Liver (tissue), 9 donors: Measurements from ENCODE around the gene DERA. TPM values are rescaled to one million over a fixed set of nuclear protein-coding genes. Genes with fewer than 3 reads are reported as not detected.

Source experiments
- DNase-seq: peaks from one replicate; pipeline ENCODE4 v3.0.0-alpha.2; 2017; ENCODE audit warnings: low spot score
- H3K27ac ChIP-seq, 2 donors: one replicate each; pipeline ENCODE4 v1.7.0; 2013; ENCODE audit warnings: inconsistent platforms in 2 of 2, low read length in 2 of 2, control low read depth in 1 of 2, low read depth in 1 of 2, mild to moderate bottlenecking in 1 of 2
- H3K27me3 ChIP-seq, 4 donors: one replicate each; pipeline versions ENCODE4 v1.6.1 to v1.7.0; 2013; ENCODE audit warnings: low read length in 3 of 4, inconsistent platforms in 1 of 4, mild to moderate bottlenecking in 1 of 4, moderate library complexity in 1 of 4; ENCODE audit not compliant: control insufficient read depth in 4 of 4, insufficient read depth in 4 of 4
- H3K36me3 ChIP-seq, 4 donors: one replicate each; pipeline versions ENCODE4 v1.6.1 to v1.7.0; 2013; ENCODE audit warnings: low read length in 3 of 4, mild to moderate bottlenecking in 3 of 4, low read depth in 1 of 4, moderate library complexity in 1 of 4; ENCODE audit not compliant: control insufficient read depth in 4 of 4, insufficient read depth in 3 of 4
- H3K4me1 ChIP-seq, 4 donors: one replicate each; pipeline versions ENCODE4 v1.6.1 to v1.7.0; 2013; ENCODE audit warnings: low read length in 3 of 4, mild to moderate bottlenecking in 3 of 4, moderate library complexity in 1 of 4; ENCODE audit not compliant: control insufficient read depth in 4 of 4, insufficient read depth in 4 of 4
- H3K4me3 ChIP-seq, 3 donors: one replicate each; pipeline versions ENCODE4 v1.6.1 to v1.7.0; 2013; ENCODE audit warnings: low read length in 3 of 3, control low read depth in 1 of 3, low read depth in 1 of 3, mild to moderate bottlenecking in 1 of 3
- H3K9ac ChIP-seq, 2 donors: one replicate each; pipeline ENCODE4 v1.7.0; 2013; ENCODE audit warnings: low read length in 2 of 2, mild to moderate bottlenecking in 2 of 2, moderate library complexity in 2 of 2, control low read depth in 1 of 2, low read depth in 1 of 2
- H3K9me3 ChIP-seq, 4 donors: one replicate each; pipeline versions ENCODE4 v1.6.1 to v1.7.0; 2013; ENCODE audit warnings: low read length in 3 of 4; ENCODE audit not compliant: control insufficient read depth in 4 of 4
- ATF3 ChIP-seq: IDR thresholded peaks from 2 replicates; pipeline ENCODE4 v1.6.1; 2016; ENCODE audit warnings: antibody characterized with exemption
- CTCF ChIP-seq: fragments of 150-350 bp; IDR thresholded peaks from 2 replicates; pipeline ENCODE4 v1.5.1; 2017; ENCODE audit warnings: improper control_type of control experiment, low read depth, low read length; ENCODE audit not compliant: missing input control
- EGR1 ChIP-seq, 2 donors: IDR thresholded peaks; 2 replicates each; pipeline ENCODE4 v1.6.1; 2016 to 2018; ENCODE audit warnings: antibody characterized with exemption in 2 of 2, low read depth in 2 of 2
- FOXA1 ChIP-seq: IDR thresholded peaks from 2 replicates; pipeline ENCODE4 v1.6.1; 2016; ENCODE audit warnings: antibody characterized with exemption
- FOXA2 ChIP-seq: IDR thresholded peaks from 2 replicates; pipeline ENCODE4 v1.6.1; 2016; ENCODE audit warnings: antibody characterized with exemption
- GABPA ChIP-seq, 2 donors: IDR thresholded peaks in 1 of 2; conservative IDR thresholded peaks in 1 of 2; 2 replicates each; pipeline ENCODE4 v1.6.1; 2016; ENCODE audit warnings: antibody characterized with exemption in 2 of 2, mild to moderate bottlenecking in 1 of 2, moderate library complexity in 1 of 2
- HNF4A ChIP-seq, 2 donors: conservative IDR thresholded peaks; 2 replicates each; pipeline ENCODE4 v1.6.1; 2016; ENCODE audit warnings: antibody characterized with exemption in 2 of 2, mild to moderate bottlenecking in 2 of 2
- HNF4G ChIP-seq: IDR thresholded peaks from 2 replicates; pipeline ENCODE4 v1.6.1; 2016; ENCODE audit warnings: antibody characterized with exemption
- JUND ChIP-seq, 2 donors: IDR thresholded peaks; 2 replicates each; pipeline ENCODE4 v1.6.1; 2016; ENCODE audit warnings: antibody characterized with exemption in 2 of 2
- NR2F2 ChIP-seq: IDR thresholded peaks from 2 replicates; pipeline ENCODE4 v1.6.1; 2016; ENCODE audit warnings: antibody characterized with exemption
- RAD21 ChIP-seq, 2 donors: IDR thresholded peaks; 2 replicates each; pipeline ENCODE4 v1.6.1; 2016; ENCODE audit warnings: antibody characterized with exemption in 2 of 2, mild to moderate bottlenecking in 2 of 2
- REST ChIP-seq: IDR thresholded peaks from 2 replicates; pipeline ENCODE4 v1.6.1; 2016; ENCODE audit warnings: antibody characterized with exemption, mild to moderate bottlenecking
- RXRA ChIP-seq, 2 donors: IDR thresholded peaks; 2 replicates each; pipeline ENCODE4 v1.6.1; 2017 to 2018; ENCODE audit warnings: antibody characterized with exemption in 2 of 2, mild to moderate bottlenecking in 1 of 2
- SP1 ChIP-seq: IDR thresholded peaks from 2 replicates; pipeline ENCODE4 v1.6.1; 2018; ENCODE audit warnings: antibody characterized with exemption, mild to moderate bottlenecking
- TAF1 ChIP-seq: conservative IDR thresholded peaks from 2 replicates; pipeline ENCODE4 v1.6.1; 2016; ENCODE audit warnings: antibody characterized with exemption, mild to moderate bottlenecking
- YY1 ChIP-seq: IDR thresholded peaks from 2 replicates; pipeline ENCODE4 v1.6.1; 2016; ENCODE audit warnings: antibody characterized with exemption, mild to moderate bottlenecking
- ZBTB33 ChIP-seq: IDR thresholded peaks from 2 replicates; pipeline ENCODE4 v1.6.1; 2016; ENCODE audit warnings: antibody characterized with exemption
- WGBS: extraction: QIAGEN DNeasy Blood & Tissue Kit; methylation state at CpG from one replicate; pipeline ENCODE4 v1.1.7; 2013; 5-methylcytosine and 5-hydroxymethylcytosine counted together
- polyA plus RNA-seq, 2 donors: library from polyadenylated mRNA; stranded (reverse) in 1 of 2; unstranded in 1 of 2; fragments of 200-250 nt in 1 of 2; fragments of >200 nt in 1 of 2; fragmentation: Nextera tagmentation in 1 of 2; extraction: Ambion mirVana in 1 of 2; gene quantifications; one replicate each; pipeline versions ENCODE4 v1.2.1 to v1.2.3, GENCODE V29; 2013 to 2015
- total RNA-seq, 2 donors: library from RNA; depleted of rRNA; stranded (reverse); fragments of >200 nt; gene quantifications; one replicate each; pipeline ENCODE4 v1.2.3, GENCODE V29; 2014
- TF ChIP-seq, protein P1 (sequence below): IDR thresholded peaks from 2 replicates; pipeline ENCODE4 v1.6.1; 2016; ENCODE audit warnings: antibody characterized with exemption
- donor health status: healthy.
- donor health status: healthy.
- donor health status: healthy.
- donor health status: healthy.
- donor health status: healthy.

The DERA gene
- total and polyA plus RNA-seq, 4 donors, result 32.9 to 65.2 (median 52.4) TPM

GRCh38 chr12:16036073-16036472, 124.9 kb downstream of the DERA start:
- H3K27ac ChIP-seq, result no peak overlapping the region
- H3K4me1 ChIP-seq, result no peaks in the 10 kb centered on the region
- no peaks in the 10 kb centered on the region for H3K9me3 ChIP-seq
- WGBS, result 96% methylated on average over 3 of the region's 3 CpGs
- no peaks in the 10 kb centered on the region for H3K27me3 ChIP-seq
- no peak overlapping the region for H3K9ac ChIP-seq
- TF ChIP-seq ATF3 (no peak), YY1 (no peak), FOXA1 (no peak), HNF4G (no peak), ZBTB33 (no peak), SP1 (no peak), FOXA2 (no peak), HNF4A (conservative IDR thresholded peaks at IDR 0.05) (no peak), EGR1 (IDR thresholded peaks at IDR 0.05; ENCODE audit: low read depth in 2 of 2) (no peak), REST (no peak), CTCF (no peak), JUND (IDR thresholded peaks at IDR 0.05) (no peak), GABPA (IDR thresholded peaks at IDR 0.05 in 1 of 2, conservative IDR thresholded peaks at IDR 0.05 in 1 of 2) (no peak), NR2F2 (no peak), TAF1 (no peak), RXRA (IDR thresholded peaks at IDR 0.05) (no peak), RAD21 (IDR thresholded peaks at IDR 0.05) (no peak)
- TF ChIP-seq, protein P1, sequence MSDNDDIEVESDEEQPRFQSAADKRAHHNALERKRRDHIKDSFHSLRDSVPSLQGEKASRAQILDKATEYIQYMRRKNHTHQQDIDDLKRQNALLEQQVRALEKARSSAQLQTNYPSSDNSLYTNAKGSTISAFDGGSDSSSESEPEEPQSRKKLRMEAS, result no peak
- peaks cover 2 to 27% (median 8%) of the 10 kb centered on the region in 4 donors for H3K36me3 ChIP-seq
- H3K4me3 ChIP-seq, result no peak overlapping the region
- no peak for DNase-seq
